GM12801 (cell line): ENCODE data around the gene RFXAP.

Source experiments
- CTCF ChIP-seq: IDR thresholded peaks from one replicate; pipeline ENCODE4 v1.5.1; 2011; ENCODE audit warnings: control low read depth; ENCODE audit not compliant: insufficient read length; ENCODE audit errors: extremely low read depth

RFXAP gene

GRCh38 chr13:36817996-36818803 is 822 bp upstream of the RFXAP start:
- TF ChIP-seq CTCF: no peak

- no peak for TF ChIP-seq CTCF
Observed at GRCh38 chr13:36819739-36820090, 693 bp downstream of the RFXAP start.

- no peak for TF ChIP-seq CTCF
Observed at GRCh38 chr13:36820222-36820621, 1.2 kb downstream of the RFXAP start.

- TF ChIP-seq CTCF: no peak
Observed at GRCh38 chr13:36822785-36823184, 3.8 kb downstream of the RFXAP start.

GRCh38 chr13:36829753-36830152 is 10.7 kb downstream of the RFXAP start:
- no peak for TF ChIP-seq CTCF

- no peak for TF ChIP-seq CTCF
Observed at GRCh38 chr13:36831291-36831690, 12.3 kb downstream of the RFXAP start.

GRCh38 chr13:36834299-36834698 is 15.3 kb downstream of the RFXAP start:
- no peak for TF ChIP-seq CTCF
